ENCODE data around the gene PC. TPM values are rescaled to one million over a fixed set of nuclear protein-coding genes. Genes with fewer than 3 reads are reported as not detected.

PC gene
- total and polyA plus RNA-seq, 9 of the 15 experiments (the other 6 are each of a cell fraction or from before 2014, with no cell fraction given), result 0.94 to 38.0 (median 8.7) TPM

DNA sequence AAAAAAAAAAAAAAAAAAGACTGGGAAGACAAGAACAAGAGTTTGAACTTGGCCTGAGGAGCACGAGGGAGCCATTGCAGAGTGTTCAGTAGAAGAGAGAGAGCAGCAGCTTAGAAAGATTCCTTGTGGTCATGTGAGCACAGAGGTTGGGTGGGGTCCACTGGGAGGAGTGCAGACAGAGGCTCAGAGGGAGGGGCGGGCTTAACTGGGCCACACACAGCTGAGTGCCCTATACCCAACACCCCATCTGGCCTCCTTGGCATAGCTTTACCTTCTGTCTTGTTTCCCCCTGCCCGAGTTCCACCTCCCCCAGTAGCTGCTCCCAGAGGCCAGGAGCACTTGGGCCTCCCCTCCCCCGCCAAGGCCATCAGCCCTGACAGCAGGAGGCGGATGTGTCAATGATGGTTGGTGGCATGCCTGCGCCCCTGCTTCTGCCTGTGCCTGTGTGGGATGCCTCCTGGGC, 29.0 kb upstream of the PC start (continued):
- TF ChIP-seq, protein P1, sequence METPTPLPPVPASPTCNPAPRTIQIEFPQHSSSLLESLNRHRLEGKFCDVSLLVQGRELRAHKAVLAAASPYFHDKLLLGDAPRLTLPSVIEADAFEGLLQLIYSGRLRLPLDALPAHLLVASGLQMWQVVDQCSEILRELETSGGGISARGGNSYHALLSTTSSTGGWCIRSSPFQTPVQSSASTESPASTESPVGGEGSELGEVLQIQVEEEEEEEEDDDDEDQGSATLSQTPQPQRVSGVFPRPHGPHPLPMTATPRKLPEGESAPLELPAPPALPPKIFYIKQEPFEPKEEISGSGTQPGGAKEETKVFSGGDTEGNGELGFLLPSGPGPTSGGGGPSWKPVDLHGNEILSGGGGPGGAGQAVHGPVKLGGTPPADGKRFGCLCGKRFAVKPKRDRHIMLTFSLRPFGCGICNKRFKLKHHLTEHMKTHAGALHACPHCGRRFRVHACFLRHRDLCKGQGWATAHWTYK (CRISPR knock-in tag; IDR thresholded peaks at IDR 0.05), result no peak
- TF ChIP-seq BRD9 (IDR thresholded peaks at IDR 0.05; ENCODE audit: low read depth, partially characterized antibody) (no peak), FUS (optimal IDR thresholded peaks at IDR 0.05; ENCODE audit: low read depth, low read length) (no peak), NONO (IDR thresholded peaks at IDR 0.05; ENCODE audit: low read depth in 2 of 2, low read length in 1 of 2) (no peak), BHLHE40 (IDR thresholded peaks at IDR 0.05; ENCODE audit: low read length) (no peak), CEBPB (tag; IDR thresholded peaks at IDR 0.05) (no peak), RFX7 (CRISPR knock-in tag; IDR thresholded peaks at IDR 0.05) (no peak)
- TF ChIP-seq, protein P2, sequence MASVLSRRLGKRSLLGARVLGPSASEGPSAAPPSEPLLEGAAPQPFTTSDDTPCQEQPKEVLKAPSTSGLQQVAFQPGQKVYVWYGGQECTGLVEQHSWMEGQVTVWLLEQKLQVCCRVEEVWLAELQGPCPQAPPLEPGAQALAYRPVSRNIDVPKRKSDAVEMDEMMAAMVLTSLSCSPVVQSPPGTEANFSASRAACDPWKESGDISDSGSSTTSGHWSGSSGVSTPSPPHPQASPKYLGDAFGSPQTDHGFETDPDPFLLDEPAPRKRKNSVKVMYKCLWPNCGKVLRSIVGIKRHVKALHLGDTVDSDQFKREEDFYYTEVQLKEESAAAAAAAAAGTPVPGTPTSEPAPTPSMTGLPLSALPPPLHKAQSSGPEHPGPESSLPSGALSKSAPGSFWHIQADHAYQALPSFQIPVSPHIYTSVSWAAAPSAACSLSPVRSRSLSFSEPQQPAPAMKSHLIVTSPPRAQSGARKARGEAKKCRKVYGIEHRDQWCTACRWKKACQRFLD (CRISPR knock-in tag; IDR thresholded peaks at IDR 0.05), result no peak
- TF ChIP-seq, protein P3, sequence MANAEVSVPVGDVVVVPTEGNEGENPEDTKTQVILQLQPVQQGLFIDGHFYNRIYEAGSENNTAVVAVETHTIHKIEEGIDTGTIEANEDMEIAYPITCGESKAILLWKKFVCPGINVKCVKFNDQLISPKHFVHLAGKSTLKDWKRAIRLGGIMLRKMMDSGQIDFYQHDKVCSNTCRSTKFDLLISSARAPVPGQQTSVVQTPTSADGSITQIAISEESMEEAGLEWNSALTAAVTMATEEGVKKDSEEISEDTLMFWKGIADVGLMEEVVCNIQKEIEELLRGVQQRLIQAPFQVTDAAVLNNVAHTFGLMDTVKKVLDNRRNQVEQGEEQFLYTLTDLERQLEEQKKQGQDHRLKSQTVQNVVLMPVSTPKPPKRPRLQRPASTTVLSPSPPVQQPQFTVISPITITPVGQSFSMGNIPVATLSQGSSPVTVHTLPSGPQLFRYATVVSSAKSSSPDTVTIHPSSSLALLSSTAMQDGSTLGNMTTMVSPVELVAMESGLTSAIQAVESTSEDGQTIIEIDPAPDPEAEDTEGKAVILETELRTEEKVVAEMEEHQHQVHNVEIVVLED (CRISPR knock-in tag; IDR thresholded peaks at IDR 0.05), result no peak
- TF ChIP-seq, protein P4, sequence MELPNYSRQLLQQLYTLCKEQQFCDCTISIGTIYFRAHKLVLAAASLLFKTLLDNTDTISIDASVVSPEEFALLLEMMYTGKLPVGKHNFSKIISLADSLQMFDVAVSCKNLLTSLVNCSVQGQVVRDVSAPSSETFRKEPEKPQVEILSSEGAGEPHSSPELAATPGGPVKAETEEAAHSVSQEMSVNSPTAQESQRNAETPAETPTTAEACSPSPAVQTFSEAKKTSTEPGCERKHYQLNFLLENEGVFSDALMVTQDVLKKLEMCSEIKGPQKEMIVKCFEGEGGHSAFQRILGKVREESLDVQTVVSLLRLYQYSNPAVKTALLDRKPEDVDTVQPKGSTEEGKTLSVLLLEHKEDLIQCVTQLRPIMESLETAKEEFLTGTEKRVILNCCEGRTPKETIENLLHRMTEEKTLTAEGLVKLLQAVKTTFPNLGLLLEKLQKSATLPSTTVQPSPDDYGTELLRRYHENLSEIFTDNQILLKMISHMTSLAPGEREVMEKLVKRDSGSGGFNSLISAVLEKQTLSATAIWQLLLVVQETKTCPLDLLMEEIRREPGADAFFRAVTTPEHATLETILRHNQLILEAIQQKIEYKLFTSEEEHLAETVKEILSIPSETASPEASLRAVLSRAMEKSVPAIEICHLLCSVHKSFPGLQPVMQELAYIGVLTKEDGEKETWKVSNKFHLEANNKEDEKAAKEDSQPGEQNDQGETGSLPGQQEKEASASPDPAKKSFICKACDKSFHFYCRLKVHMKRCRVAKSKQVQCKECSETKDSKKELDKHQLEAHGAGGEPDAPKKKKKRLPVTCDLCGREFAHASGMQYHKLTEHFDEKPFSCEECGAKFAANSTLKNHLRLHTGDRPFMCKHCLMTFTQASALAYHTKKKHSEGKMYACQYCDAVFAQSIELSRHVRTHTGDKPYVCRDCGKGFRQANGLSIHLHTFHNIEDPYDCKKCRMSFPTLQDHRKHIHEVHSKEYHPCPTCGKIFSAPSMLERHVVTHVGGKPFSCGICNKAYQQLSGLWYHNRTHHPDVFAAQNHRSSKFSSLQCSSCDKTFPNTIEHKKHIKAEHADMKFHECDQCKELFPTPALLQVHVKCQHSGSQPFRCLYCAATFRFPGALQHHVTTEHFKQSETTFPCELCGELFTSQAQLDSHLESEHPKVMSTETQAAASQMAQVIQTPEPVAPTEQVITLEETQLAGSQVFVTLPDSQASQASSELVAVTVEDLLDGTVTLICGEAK (IDR thresholded peaks at IDR 0.05), result no peak
- TF ChIP-seq, protein P4 (CRISPR knock-in tag; IDR thresholded peaks at IDR 0.05), result no peak
- TF ChIP-seq, protein P5, sequence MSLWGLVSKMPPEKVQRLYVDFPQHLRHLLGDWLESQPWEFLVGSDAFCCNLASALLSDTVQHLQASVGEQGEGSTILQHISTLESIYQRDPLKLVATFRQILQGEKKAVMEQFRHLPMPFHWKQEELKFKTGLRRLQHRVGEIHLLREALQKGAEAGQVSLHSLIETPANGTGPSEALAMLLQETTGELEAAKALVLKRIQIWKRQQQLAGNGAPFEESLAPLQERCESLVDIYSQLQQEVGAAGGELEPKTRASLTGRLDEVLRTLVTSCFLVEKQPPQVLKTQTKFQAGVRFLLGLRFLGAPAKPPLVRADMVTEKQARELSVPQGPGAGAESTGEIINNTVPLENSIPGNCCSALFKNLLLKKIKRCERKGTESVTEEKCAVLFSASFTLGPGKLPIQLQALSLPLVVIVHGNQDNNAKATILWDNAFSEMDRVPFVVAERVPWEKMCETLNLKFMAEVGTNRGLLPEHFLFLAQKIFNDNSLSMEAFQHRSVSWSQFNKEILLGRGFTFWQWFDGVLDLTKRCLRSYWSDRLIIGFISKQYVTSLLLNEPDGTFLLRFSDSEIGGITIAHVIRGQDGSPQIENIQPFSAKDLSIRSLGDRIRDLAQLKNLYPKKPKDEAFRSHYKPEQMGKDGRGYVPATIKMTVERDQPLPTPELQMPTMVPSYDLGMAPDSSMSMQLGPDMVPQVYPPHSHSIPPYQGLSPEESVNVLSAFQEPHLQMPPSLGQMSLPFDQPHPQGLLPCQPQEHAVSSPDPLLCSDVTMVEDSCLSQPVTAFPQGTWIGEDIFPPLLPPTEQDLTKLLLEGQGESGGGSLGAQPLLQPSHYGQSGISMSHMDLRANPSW (CRISPR knock-in tag; IDR thresholded peaks at IDR 0.05), result no peak
